Measurements from ENCODE around the gene TBC1D5. TPM values are rescaled to one million over a fixed set of nuclear protein-coding genes. Genes with fewer than 3 reads are reported as not detected.

The TBC1D5 gene
- total and polyA plus RNA-seq, 2 of the 4 experiments (the other 2 are of a cell fraction), result 16.4 to 57.0 TPM

- Histone ChIP-seq H2BK15ac (ENCODE audit: low read depth, low read length) (no peak overlapping the region), H3K4me3 (ENCODE audit: insufficient read depth, low read depth, low read length) (no peak overlapping the region), H3K4ac (ENCODE audit: low read depth, low read length) (no peak overlapping the region), H3K27me3 (ENCODE audit: control insufficient read depth, insufficient read depth, low read length) (no peaks in the 10 kb centered on the region), H3K27ac (ENCODE audit: insufficient read depth, low read length) (no peak overlapping the region), H3K56ac (ENCODE audit: extremely low read depth, insufficient read depth, low read length) (no peak overlapping the region), H2BK20ac (ENCODE audit: low read depth, low read length) (no peak overlapping the region), H3K14ac (replicated peaks; ENCODE audit: low read depth, low read length) (no peak overlapping the region), H2BK5ac (ENCODE audit: low read depth, low read length, poor library complexity, severe bottlenecking) (no peak overlapping the region), H4K91ac (ENCODE audit: insufficient read depth, low read depth, low read length) (no peak overlapping the region), H4K20me1 (ENCODE audit: insufficient read depth, low read length) (peaks cover 8% of the 10 kb centered on the region; the same call in 1 of the 2 replicates), H3K9ac (ENCODE audit: low read depth, low read length) (no peak overlapping the region), H3K18ac (ENCODE audit: low read depth, low read length) (no peak overlapping the region), H4K8ac (ENCODE audit: low read depth in 2 of 2, low read length in 2 of 2) (no peak overlapping the region), H3K9me3 (ENCODE audit: control insufficient read depth, insufficient read depth, low read length) (no peaks in the 10 kb centered on the region), H3K4me2 (ENCODE audit: low read depth, low read length) (no peak overlapping the region), H3K4me1 (ENCODE audit: control insufficient read depth, insufficient read depth, low read length) (0 out of 2 replicates have a peak, but pooled peaks cover 1% of the 10 kb centered on the region), H3K23ac (ENCODE audit: low read depth, low read length) (no peak overlapping the region), H3K36me3 (ENCODE audit: control insufficient read depth, insufficient read depth, low read length) (no peaks in the 10 kb centered on the region), H3K79me1 (ENCODE audit: low read depth in 1 of 2, low read length in 2 of 2) (peaks cover 0 to 2% of the 10 kb centered on the region in 2 experiments; a peak in 1 of 4 replicates), H2AFZ (replicated peaks; ENCODE audit: low read length, poor library complexity) (no peak overlapping the region), H2BK120ac (ENCODE audit: low read depth, low read length) (no peak overlapping the region), H2AK9ac (replicated peaks; ENCODE audit: low read depth, low read length, poor library complexity) (no peak overlapping the region), H2AK5ac (ENCODE audit: low read depth, low read length) (no peak overlapping the region), H3K9me1 (ENCODE audit: insufficient read depth, low read length) (no peaks in the 10 kb centered on the region), H4K5ac (ENCODE audit: low read depth, low read length) (no peak overlapping the region)
- dilution Hi-C loops (cut with HindIII; ENCODE audit: low sequenced_read_pairs, unreplicated experiment), result no loop called here
- DNase-seq (peak; percentile 90), ATAC-seq (ENCODE audit: low read depth) (peak; percentile 79)
- no TSS peak for BruUV-seq (replicated peaks)
- TF ChIP-seq CEBPB (IDR thresholded peaks at IDR 0.05; ENCODE audit: low read depth, low read length) (0 out of 2 replicates have a peak, but pooled peaks have one; percentile 3), MAZ (IDR thresholded peaks at IDR 0.05; ENCODE audit: borderline replicate concordance, low read depth, low read length) (no peak), MAFK (IDR thresholded peaks at IDR 0.05; ENCODE audit: low read depth, low read length) (no peak), RAD21 (IDR thresholded peaks at IDR 0.05; ENCODE audit: low read length) (no peak), NFE2L2 (IDR thresholded peaks at IDR 0.05; ENCODE audit: low read depth, low read length) (no peak), BHLHE40 (IDR thresholded peaks at IDR 0.05; ENCODE audit: low read depth, low read length) (0 out of 2 replicates have a peak, but pooled peaks have one; percentile 44), POLR2A (IDR thresholded peaks at IDR 0.05; ENCODE audit: low read depth, low read length) (no peak), USF2 (IDR thresholded peaks at IDR 0.05; ENCODE audit: low read depth, low read length) (no peak), FOS (IDR thresholded peaks at IDR 0.05; ENCODE audit: low read depth, low read length) (peak; percentile 89), CTCF (conservative IDR thresholded peaks at IDR 0.05; ENCODE audit: low read depth, low read length) (no peak)
- in situ Hi-C loops (cut with MboI; ENCODE audit: low sequenced_read_pairs), result no loop called here
- intact Hi-C loops (cut with micrococcal nuclease), result no loop called here
- ChIA-PET CTCF (interaction anchor here (0.5 to 1.1 kb wide), 3 partner anchors 18 to 1277 kb away, joined by 3 to 4 read pairs (median 3); no protein-coding TSS in a partner anchor), POLR2A (ENCODE audit: unreplicated experiment) (no interaction called here)
Measured at GRCh38 chr3:17605032-17605431, 137.4 kb downstream of the TBC1D5 start.

Data from IMR-90 (cell line).